KG1 (cell line): ENCODE data around the gene MYOC.
"Not testable (repeated sequence)": the region's sequence is repeated elsewhere in the genome, so short reads cannot be mapped to it uniquely, and the experiment has no call there.

ENCODE experiments used
- DNase-seq: peaks from one replicate; lab custom pipeline; 2025; lab: John Stamatoyannopoulos, UW

MYOC gene

GRCh38 chr1:171603042-171603441 is 49.4 kb downstream of the MYOC start:
- not testable (repeated sequence) for DNase-seq

GRCh38 chr1:171600862-171601261 is 51.6 kb downstream of the MYOC start:
- no peak for DNase-seq

GRCh38 chr1:171600310-171600709 is 52.2 kb downstream of the MYOC start:
- DNase-seq: not testable (repeated sequence)

- no peak for DNase-seq
These were observed 55.3 kb downstream of the MYOC start for GRCh38 chr1:171597203-171597602.

- no peak for DNase-seq
These were observed 55.8 kb downstream of the MYOC start for GRCh38 chr1:171596705-171597104.

- no peak for DNase-seq
These were observed 56.4 kb downstream of the MYOC start for GRCh38 chr1:171596119-171596518.

- DNase-seq: no peak
These were observed 57.2 kb downstream of the MYOC start for GRCh38 chr1:171595324-171595723.

GRCh38 chr1:171590022-171590421 is 62.5 kb downstream of the MYOC start:
- DNase-seq: no peak

- no peak for DNase-seq
These were observed 64.3 kb downstream of the MYOC start for GRCh38 chr1:171588230-171588629.

- no peak for DNase-seq
These were observed 66.8 kb downstream of the MYOC start for GRCh38 chr1:171585715-171586114.
